Anterior cingulate cortex (tissue), 58 donors: ENCODE measurements around the gene DNM2.
"Not testable (repeated sequence)": the region's sequence is repeated elsewhere in the genome, so short reads cannot be mapped to it uniquely, and the experiment has no call there.

Source experiments
- DNase-seq, 58 donors: peaks; one replicate each; lab custom pipeline; 2025; lab: John Stamatoyannopoulos, UW

DNM2 gene

GRCh38 chr19:10749435-10750384 is 31.8 kb downstream of the DNM2 start:
- DNase-seq = no peak

- DNase-seq = peak in 11 of 58 donors; percentile 14 to 53 (median 30)
Measured at GRCh38 chr19:10751109-10751953, 33.5 kb downstream of the DNM2 start.

GRCh38 chr19:10752237-10752912 is 34.5 kb downstream of the DNM2 start:
- peak in 50 of 58 donors; percentile 8 to 92 (median 70) for DNase-seq

DNA sequence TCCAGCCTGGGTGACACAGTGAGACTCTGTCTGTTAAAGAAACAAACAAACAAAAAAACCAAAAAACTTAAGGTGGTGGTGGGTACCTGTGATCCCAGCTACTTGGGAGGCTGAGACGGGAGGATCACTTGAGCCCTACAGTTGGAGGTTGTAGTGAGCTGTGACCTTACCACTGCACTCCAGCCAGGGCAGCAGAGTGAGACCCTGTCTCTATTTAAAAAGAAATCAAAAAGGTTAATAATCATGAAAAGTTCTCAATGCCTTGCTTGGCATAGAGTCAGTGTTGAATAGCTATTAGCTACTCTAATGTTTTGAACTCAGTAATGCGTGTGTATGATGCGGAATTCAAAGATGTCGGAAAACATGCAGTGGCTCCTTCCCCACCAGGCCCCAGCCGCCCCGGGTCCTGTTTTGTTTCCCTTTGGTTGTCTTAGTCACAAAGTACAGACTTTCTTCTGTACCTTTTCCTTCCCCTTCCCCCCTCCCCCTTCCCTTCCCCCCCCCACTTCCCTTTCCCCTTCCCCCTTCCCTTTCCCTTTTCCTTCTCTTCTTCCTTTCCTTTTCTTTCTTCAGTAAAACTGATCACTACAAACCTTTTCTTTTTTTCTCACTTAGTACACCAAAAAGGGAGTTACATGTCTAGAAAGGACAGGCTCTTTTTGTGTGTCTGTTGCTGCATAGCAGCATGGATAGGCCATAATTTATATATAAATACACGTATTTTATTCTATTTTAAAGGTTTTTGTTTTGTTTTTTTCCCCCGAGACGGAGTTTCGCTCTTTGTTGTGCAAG is 35.2 kb downstream of the DNM2 start:
- DNase-seq = no peak

GRCh38 chr19:10756371-10756770 is 38.5 kb downstream of the DNM2 start:
- DNase-seq = no peak

DNA sequence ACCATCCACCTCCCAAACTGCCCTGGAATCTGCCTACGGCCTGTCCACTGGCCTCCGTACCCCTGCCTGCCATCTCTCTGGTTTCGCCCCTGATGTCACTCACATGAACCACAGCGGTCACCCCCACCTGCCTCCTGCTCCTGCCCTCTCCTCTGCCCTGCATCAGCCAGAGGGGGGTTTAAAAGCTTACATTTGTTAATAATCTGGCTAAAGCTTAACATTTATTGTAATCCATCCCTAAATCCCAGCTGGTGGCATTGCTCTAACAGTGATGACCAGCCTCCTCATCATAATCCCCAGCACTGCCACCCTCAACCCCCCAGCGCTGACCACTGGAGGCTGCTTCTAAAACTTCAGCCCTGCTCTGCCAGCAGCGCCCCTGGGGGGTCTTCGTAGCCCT is 38.9 kb downstream of the DNM2 start:
- no peak for DNase-seq

DNA sequence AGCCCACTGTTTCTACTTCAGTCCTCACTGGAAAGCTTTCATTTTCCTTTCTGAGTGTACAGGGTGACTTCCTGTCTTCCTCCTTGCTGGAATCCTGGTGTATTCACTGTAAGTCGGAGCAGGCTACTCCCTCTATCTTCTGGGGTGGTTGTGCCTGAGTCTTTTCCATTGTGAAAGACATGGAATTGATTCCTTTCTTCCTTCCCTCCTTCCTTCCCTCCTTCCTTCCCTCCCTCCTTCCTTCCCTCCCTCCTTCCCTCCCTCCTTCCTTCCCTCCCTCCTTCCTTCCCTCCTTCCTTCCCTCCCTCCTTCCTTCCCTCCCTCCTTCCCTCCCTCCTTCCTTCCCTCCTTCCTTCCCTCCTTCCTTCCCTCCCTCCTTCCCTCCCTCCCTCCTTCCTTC is 40.2 kb downstream of the DNM2 start:
- DNase-seq = not testable (repeated sequence)

DNA sequence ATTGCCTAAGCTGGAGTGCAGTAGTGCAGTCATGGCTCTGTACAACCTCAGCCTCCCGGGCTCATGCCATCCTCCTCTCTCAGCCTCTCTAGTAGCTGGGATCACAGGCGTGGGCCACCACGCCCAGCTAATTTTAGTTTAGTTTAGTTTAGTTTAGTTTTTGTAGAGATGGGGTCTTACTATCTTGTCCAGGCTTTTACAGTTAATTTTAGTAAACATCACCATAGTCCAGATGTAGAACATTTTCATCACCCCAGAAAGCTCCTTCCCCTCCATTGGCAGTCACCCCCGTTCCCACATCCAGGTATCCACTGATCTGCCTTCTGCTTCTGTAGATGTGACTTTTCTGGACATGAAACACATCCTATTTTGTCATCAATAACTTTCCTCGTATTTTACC is 41.1 kb downstream of the DNM2 start:
- DNase-seq = no peak

DNA sequence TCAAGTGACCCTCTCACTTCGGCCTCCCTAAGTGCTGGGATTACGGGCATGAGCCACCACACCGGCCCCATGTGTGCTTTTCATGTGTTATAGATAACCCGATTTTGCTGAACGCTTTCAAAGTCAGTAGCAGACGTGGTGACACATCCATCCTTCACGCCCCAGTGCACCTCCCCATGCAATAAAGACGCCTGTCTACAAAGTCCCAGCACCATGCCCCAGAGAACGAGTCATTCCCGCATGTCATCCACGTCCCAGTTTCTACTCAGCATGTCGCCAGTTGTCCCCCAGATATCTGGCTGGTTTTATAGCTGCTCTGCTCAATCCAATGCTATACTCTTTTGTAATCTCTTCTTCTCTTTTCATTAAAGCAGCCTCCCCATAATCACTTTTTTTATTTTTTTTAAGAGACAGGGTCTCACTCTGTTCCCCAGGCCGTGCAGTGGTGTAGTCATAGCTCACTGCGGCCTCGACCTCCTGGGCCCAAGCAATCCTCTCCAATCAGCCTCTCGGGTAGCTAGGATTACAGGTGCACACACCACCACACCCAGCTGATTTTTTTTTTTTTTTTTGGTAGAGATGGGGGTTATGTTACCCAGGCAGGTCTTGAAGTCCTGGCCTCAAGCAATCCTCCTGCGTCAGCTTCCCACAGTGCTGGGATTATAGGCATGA is 42.5 kb downstream of the DNM2 start:
- no peak for DNase-seq

- peak in 7 of 58 donors; percentile 18 to 51 (median 21) for DNase-seq
Measured at GRCh38 chr19:10761443-10762250, 43.8 kb downstream of the DNM2 start.

- no peak for DNase-seq
Measured at GRCh38 chr19:10762656-10763055, 44.8 kb downstream of the DNM2 start.

GRCh38 chr19:10763411-10763810 is 45.5 kb downstream of the DNM2 start:
- no peak for DNase-seq

GRCh38 chr19:10763828-10764339 is 46.0 kb downstream of the DNM2 start:
- peak in 1 of 58 donors; percentile 24 for DNase-seq

- DNase-seq = no peak
Measured at GRCh38 chr19:10764340-10764894, 46.5 kb downstream of the DNM2 start.

DNA sequence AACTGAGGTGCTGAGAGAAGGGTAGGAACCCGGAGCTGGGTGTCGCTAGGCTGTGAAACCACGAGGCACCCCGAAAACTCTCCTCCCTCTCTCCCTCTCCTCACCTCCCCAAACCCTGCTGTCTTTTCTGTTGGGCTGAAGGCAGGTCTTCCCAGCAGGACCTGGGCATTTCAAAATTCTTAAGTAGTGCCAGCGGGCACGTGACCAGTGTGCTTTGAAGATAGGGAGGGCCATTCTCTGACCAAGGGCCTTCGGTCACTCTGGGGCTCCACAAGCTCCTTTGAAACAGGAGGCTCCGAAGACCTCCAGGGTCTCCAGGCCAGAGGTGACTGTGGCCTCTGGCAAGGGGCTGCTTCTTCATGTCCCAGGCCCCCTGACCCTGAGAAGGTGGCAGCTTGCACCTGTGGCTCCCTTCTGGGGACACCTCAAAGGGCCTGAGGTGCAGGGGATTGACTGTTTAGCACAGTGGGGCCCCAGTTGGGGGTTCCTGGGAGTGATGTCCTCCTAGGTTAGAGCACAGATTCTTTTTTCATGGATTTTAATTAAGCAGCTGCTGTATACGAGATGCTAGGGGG is 48.3 kb downstream of the DNM2 start:
- DNase-seq = peak in 2 of 58 donors; percentile 12 to 29

DNA sequence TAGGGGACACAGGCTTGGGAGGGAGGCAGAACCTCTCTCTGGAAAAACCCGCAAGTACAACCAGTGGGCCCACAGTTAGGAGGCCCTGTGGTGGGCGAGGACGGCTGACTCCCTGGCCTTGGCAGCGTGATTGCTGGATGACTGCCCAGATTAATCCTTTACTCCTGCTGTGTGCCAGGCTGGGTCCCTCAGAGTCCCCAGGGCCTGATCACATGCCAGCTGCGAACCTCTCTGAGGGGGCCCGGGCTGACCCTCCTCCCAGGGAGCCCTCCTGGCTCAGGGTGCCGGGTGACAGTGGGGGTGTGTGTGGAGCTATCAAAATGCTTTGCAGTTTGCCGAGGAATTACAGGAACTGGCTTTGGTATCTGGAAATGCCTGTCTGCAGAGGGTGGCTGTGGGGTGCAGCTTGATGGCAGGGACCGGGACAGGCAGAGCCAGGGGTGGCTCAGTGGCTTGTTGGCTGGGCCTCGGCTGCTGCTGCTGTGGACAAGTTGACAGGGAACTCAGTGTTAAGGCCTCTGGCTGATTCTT is 48.9 kb downstream of the DNM2 start:
- DNase-seq = peak in 34 of 58 donors; percentile 17 to 70 (median 49)

DNA sequence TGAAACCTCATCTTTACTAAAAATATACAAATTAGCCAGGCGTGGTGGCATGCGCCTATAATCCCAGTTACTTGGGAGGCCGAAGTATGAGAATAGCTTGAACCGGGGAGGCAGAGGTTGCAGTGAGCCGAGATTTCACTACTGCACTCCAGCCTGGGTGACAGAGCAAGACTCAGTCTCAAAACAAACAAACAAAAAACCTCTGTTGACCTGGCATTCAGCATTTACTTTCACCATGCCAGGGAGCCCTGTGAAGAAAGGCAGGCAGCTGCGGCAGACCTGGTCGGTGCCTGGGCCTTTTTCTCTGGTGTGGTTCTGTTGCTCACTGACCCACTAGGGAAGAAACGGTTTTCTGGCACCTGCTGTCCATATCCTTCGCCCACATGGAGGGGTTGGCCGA is 49.8 kb downstream of the DNM2 start:
- DNase-seq = no peak
